PFSK-1 (cell line): ENCODE data around the gene NPR3.

Source experiments
- FOXP2 ChIP-seq: optimal IDR thresholded peaks from 2 replicates; pipeline ENCODE3; 2011; ENCODE audit warnings: borderline replicate concordance, control low read depth, inconsistent platforms; ENCODE audit not compliant: insufficient read depth; ENCODE audit errors: extremely low read length, extremely low read depth
- TAF1 ChIP-seq: IDR thresholded peaks from 2 replicates; pipeline ENCODE4 v1.6.1; 2012; ENCODE audit warnings: low read length, control low read depth, borderline replicate concordance; ENCODE audit not compliant: insufficient read depth

- no peak for TF ChIP-seq FOXP2
- no peak for TF ChIP-seq TAF1
These were observed 41.3 kb downstream of the NPR3 start for GRCh38 chr5:32752411-32752810.
